Neuronal stem cell (in vitro differentiated cells): ENCODE data around the gene PPP1R14B.

Source experiments
- DNase-seq: peaks from one replicate; pipeline ENCODE4 v3.0.0-alpha.2; 2013; ENCODE audit warnings: low spot score
- H2AFZ ChIP-seq: one replicate; pipeline ENCODE4 v1.6.1; 2013; ENCODE audit warnings: mild to moderate bottlenecking, low read length, inconsistent platforms
- H2AK5ac ChIP-seq: 2 replicates; pipeline ENCODE4 v1.6.1; 2013; ENCODE audit warnings: low read depth, mild to moderate bottlenecking, inconsistent platforms, low read length, moderate library complexity, mixed read lengths
- H2BK120ac ChIP-seq: 2 replicates; pipeline ENCODE4 v1.6.1; 2013; ENCODE audit warnings: low read depth, mild to moderate bottlenecking, inconsistent platforms, low read length, moderate library complexity, mixed read lengths
- H2BK12ac ChIP-seq: one replicate; pipeline ENCODE4 v1.6.1; 2013; ENCODE audit warnings: low read length, inconsistent platforms
- H2BK15ac ChIP-seq: 2 replicates; pipeline ENCODE4 v1.6.1; 2013; ENCODE audit warnings: mild to moderate bottlenecking, low read length, inconsistent platforms, mixed read lengths
- H2BK5ac ChIP-seq: one replicate; pipeline ENCODE4 v1.6.1; 2013; ENCODE audit warnings: inconsistent platforms, mild to moderate bottlenecking, low read length, moderate library complexity
- H3K14ac ChIP-seq: one replicate; pipeline ENCODE4 v1.6.1; 2013; ENCODE audit warnings: low read length, inconsistent platforms
- H3K18ac ChIP-seq: 2 replicates; pipeline ENCODE4 v1.6.1; 2013; ENCODE audit warnings: low read length, inconsistent platforms
- H3K23ac ChIP-seq: 2 replicates; pipeline ENCODE4 v1.6.1; 2013; ENCODE audit warnings: low read depth, mild to moderate bottlenecking, mixed read lengths, low read length, inconsistent platforms; ENCODE audit not compliant: poor library complexity
- H3K27ac ChIP-seq: replicated peaks from 3 replicates; pipeline ENCODE4 v1.5.1; 2013; ENCODE audit warnings: low read length, inconsistent platforms
- H3K27me3 ChIP-seq, 3 experiments: 2 replicates each; pipeline ENCODE4 v1.6.1; 2013; ENCODE audit warnings: low read length in 3 of 3, mild to moderate bottlenecking in 2 of 3, inconsistent platforms in 1 of 3, low read depth in 1 of 3, mixed read lengths in 1 of 3, moderate library complexity in 1 of 3; ENCODE audit not compliant: control insufficient read depth in 3 of 3, insufficient read depth in 3 of 3
- H3K36me3 ChIP-seq, 2 donors: replicated peaks in 1 of 2; 2 replicates each; pipeline ENCODE4 v1.6.1; 2013; ENCODE audit warnings: low read length in 2 of 2; ENCODE audit not compliant: control insufficient read depth in 2 of 2, insufficient read depth in 2 of 2
- H3K4ac ChIP-seq: 2 replicates; pipeline ENCODE4 v1.6.1; 2013; ENCODE audit warnings: inconsistent platforms, mild to moderate bottlenecking, low read length, moderate library complexity
- H3K4me1 ChIP-seq, 2 donors: 1 replicate in 1 of 2; 2 replicates in 1 of 2; pipeline ENCODE4 v1.6.1; 2013; ENCODE audit warnings: low read length in 2 of 2, low read depth in 1 of 2; ENCODE audit not compliant: control insufficient read depth in 2 of 2, insufficient read depth in 1 of 2
- H3K4me2 ChIP-seq: one replicate; pipeline ENCODE4 v1.6.1; 2013; ENCODE audit warnings: mild to moderate bottlenecking, low read length, inconsistent platforms; ENCODE audit not compliant: insufficient read depth, poor library complexity, severe bottlenecking
- H3K4me3 ChIP-seq, 2 donors: 2 replicates each; pipeline ENCODE4 v1.5.1; 2013; ENCODE audit warnings: low read length in 2 of 2, mild to moderate bottlenecking in 2 of 2, inconsistent platforms in 1 of 2, moderate library complexity in 1 of 2
- H3K79me1 ChIP-seq: one replicate; pipeline ENCODE4 v1.6.1; 2013; ENCODE audit warnings: low read depth, mild to moderate bottlenecking, inconsistent platforms, low read length, moderate library complexity
- H3K9ac ChIP-seq: one replicate; pipeline ENCODE4 v1.6.1; 2013; ENCODE audit warnings: mild to moderate bottlenecking, low read depth, low read length, inconsistent platforms; ENCODE audit not compliant: poor library complexity
- H3K9me3 ChIP-seq, 2 donors: replicated peaks in 1 of 2; 2 replicates each; pipeline versions ENCODE3 to v1.6.1; 2013; ENCODE audit warnings: low read length in 2 of 2, mild to moderate bottlenecking in 2 of 2, inconsistent platforms in 1 of 2, low read depth in 1 of 2, mixed read lengths in 1 of 2, moderate library complexity in 1 of 2; ENCODE audit not compliant: control insufficient read depth in 2 of 2, insufficient read depth in 1 of 2
- H4K8ac ChIP-seq: one replicate; pipeline ENCODE4 v1.6.1; 2013; ENCODE audit warnings: low read depth, mild to moderate bottlenecking, inconsistent platforms, low read length, moderate library complexity
- H4K91ac ChIP-seq: one replicate; pipeline ENCODE4 v1.6.1; 2013; ENCODE audit warnings: low read length, low read depth, mild to moderate bottlenecking, inconsistent platforms; ENCODE audit not compliant: poor library complexity
- WGBS, 2 donors: extraction: QIAGEN DNeasy Blood & Tissue Kit; methylation state at CpG; one replicate each; pipeline ENCODE4 v1.1.7; 2013; ENCODE audit warnings: missing lambda C conversion rate in 2 of 2, mixed read lengths in 1 of 2; ENCODE audit not compliant: insufficient read length in 2 of 2, insufficient replicate concordance in 1 of 2; ENCODE audit errors: extremely low coverage in 2 of 2; 5-methylcytosine and 5-hydroxymethylcytosine counted together

Gene PPP1R14B

GRCh38 chr11:64233913-64234586, 12.7 kb downstream of the PPP1R14B start, which contains the start of gene VEGFB:
Gene VEGFB (plus strand): TSS chr11:64234584. CDS start chr11:64234834, 250 bp downstream.
- peak within 1 kb of the TSS; percentile 91 for H3K18ac ChIP-seq

GRCh38 chr11:64232967-64233315, 13.8 kb downstream of the PPP1R14B start:
- Histone ChIP-seq H3K9ac (no peak overlapping the region), H3K23ac (peak overlapping the region; percentile 89), H3K14ac (no peak overlapping the region), H2BK12ac (no peak overlapping the region), H3K79me1 (peaks cover 5% of the 10 kb centered on the region), H4K8ac (no peak overlapping the region), H3K27ac (no peak overlapping the region), H2AK5ac (no peak overlapping the region), H3K4me1 (peaks cover 8 to 14% of the 10 kb centered on the region in 2 donors), H3K9me3 (no peaks in the 10 kb centered on the region), H4K91ac (peak overlapping the region; percentile 48), H2BK120ac (no peak overlapping the region), H3K27me3 (peaks cover 0 to 36% (median 0%) of the 10 kb centered on the region in 3 experiments), H3K4me3 (no peak overlapping the region), H3K18ac (no peak overlapping the region), H2AFZ (no peak overlapping the region), H2BK15ac (no peak overlapping the region), H3K4ac (no peak overlapping the region), H2BK5ac (no peak overlapping the region), H3K36me3 (peaks cover 4 to 5% of the 10 kb centered on the region in 2 donors), H3K4me2 (no peak overlapping the region)
- no peak for DNase-seq
- no CpG with 5 or more reads among the region's 8 CpGs for WGBS, 2 donors

More at GRCh38 chr11:64233913-64234586, 12.7 kb downstream of the PPP1R14B start, which contains the start of gene VEGFB:
- Histone ChIP-seq H4K91ac (no peak within 1 kb of the TSS), H3K4me3 (peak within 1 kb of the TSS in 1 of 2 donors; percentile 85), H4K8ac (no peak within 1 kb of the TSS), H2BK12ac (no peak within 1 kb of the TSS), H3K36me3 (peaks cover 5% of the 10 kb centered on the region in 2 donors), H2BK15ac (peak within 1 kb of the TSS; percentile 72), H3K9ac (peak within 1 kb of the TSS; percentile 88), H2BK5ac (peak within 1 kb of the TSS; percentile 59), H3K9me3 (no peaks in the 10 kb centered on the region), H3K27ac (no peak within 1 kb of the TSS), H3K4me2 (peak within 1 kb of the TSS; percentile 88), H3K23ac (peak within 1 kb of the TSS; percentile 71), H3K27me3 (peaks cover 0 to 36% (median 0%) of the 10 kb centered on the region in 3 experiments), H2BK120ac (peak within 1 kb of the TSS; percentile 38), H2AFZ (no peak within 1 kb of the TSS), H3K4ac (peak within 1 kb of the TSS; percentile 91), H2AK5ac (peak within 1 kb of the TSS; percentile 90), H3K4me1 (peaks cover 8 to 14% of the 10 kb centered on the region in 2 donors), H3K79me1 (peaks cover 5% of the 10 kb centered on the region), H3K14ac (no peak within 1 kb of the TSS)
- no CpG with 5 or more reads among the region's 62 CpGs for WGBS, 2 donors
- DNase-seq, result no peak

GRCh38 chr11:64232182-64232966, 14.4 kb downstream of the PPP1R14B start:
- Histone ChIP-seq H3K9ac (no peak overlapping the region), H4K8ac (no peak overlapping the region), H3K36me3 (peaks cover 0 to 5% of the 10 kb centered on the region in 2 donors), H3K4ac (no peak overlapping the region), H2BK15ac (peak overlapping the region; percentile 54), H3K79me1 (peaks cover 5% of the 10 kb centered on the region), H3K18ac (no peak overlapping the region), H2AFZ (no peak overlapping the region), H2BK5ac (no peak overlapping the region), H3K27ac (no peak overlapping the region), H3K23ac (peak overlapping the region; percentile 89), H4K91ac (peak overlapping the region; percentile 48), H3K4me2 (no peak overlapping the region), H3K27me3 (peaks cover 0 to 36% (median 0%) of the 10 kb centered on the region in 3 experiments), H2BK12ac (peak overlapping the region; percentile 63), H3K4me1 (peaks cover 10 to 14% of the 10 kb centered on the region in 2 donors), H3K4me3 (no peak overlapping the region), H2BK120ac (no peak overlapping the region), H2AK5ac (peak overlapping the region; percentile 60), H3K9me3 (no peaks in the 10 kb centered on the region), H3K14ac (peak overlapping the region; percentile 63)
- WGBS, 2 donors, result no CpG with 5 or more reads among the region's 15 CpGs
- DNase-seq, result no peak

- Histone ChIP-seq H3K4me2 (no peak overlapping the region), H2AK5ac (no peak overlapping the region), H3K4me3 (peak overlapping the region in 1 of 2 donors; percentile 20)
These were observed 15.2 kb downstream of the PPP1R14B start for GRCh38 chr11:64231546-64231945.

More at GRCh38 chr11:64231546-64231945, 15.2 kb downstream of the PPP1R14B start:
- no peak overlapping the region for H4K91ac ChIP-seq
- H2BK15ac ChIP-seq, result no peak overlapping the region
- H3K4ac ChIP-seq, result no peak overlapping the region
- no peak overlapping the region for H2AFZ ChIP-seq
- H3K36me3 ChIP-seq, result peaks cover 0 to 5% of the 10 kb centered on the region in 2 donors
- no peak overlapping the region for H2BK120ac ChIP-seq
- no CpG with 5 or more reads among the region's 7 CpGs for WGBS, 2 donors
- H3K27ac ChIP-seq, result no peak overlapping the region
- H3K18ac ChIP-seq, result no peak overlapping the region
- H4K8ac ChIP-seq, result no peak overlapping the region
- no peak overlapping the region for H3K9ac ChIP-seq
- H3K14ac ChIP-seq, result no peak overlapping the region
- peaks cover 5% of the 10 kb centered on the region for H3K79me1 ChIP-seq
- H3K4me1 ChIP-seq, result peaks cover 18% of the 10 kb centered on the region in 2 donors
- H3K27me3 ChIP-seq, result peaks cover 0 to 36% (median 0%) of the 10 kb centered on the region in 3 experiments
- H3K9me3 ChIP-seq, result no peaks in the 10 kb centered on the region
- H2BK12ac ChIP-seq, result no peak overlapping the region
- DNase-seq, result no peak
- H2BK5ac ChIP-seq, result no peak overlapping the region
- H3K23ac ChIP-seq, result no peak overlapping the region
